PFSK-1 (cell line): ENCODE measurements around the gene FOXRED2.

Experiments
- FOXP2 ChIP-seq: optimal IDR thresholded peaks from 2 replicates; pipeline ENCODE3; 2011; ENCODE audit warnings: borderline replicate concordance, control low read depth, inconsistent platforms; ENCODE audit not compliant: insufficient read depth; ENCODE audit errors: extremely low read length, extremely low read depth
- POLR2AphosphoS5 ChIP-seq: IDR thresholded peaks from 2 replicates; pipeline ENCODE4 v1.6.1; 2012; ENCODE audit warnings: low read depth, mild to moderate bottlenecking, control low read depth, low read length, moderate library complexity
- REST ChIP-seq, 2 experiments: IDR thresholded peaks; 2 replicates each; pipeline versions ENCODE4 v1.6.1 to v1.8.0; 2011 to 2012; ENCODE audit warnings: low read depth in 2 of 2, low read length in 2 of 2, control low read depth in 1 of 2, inconsistent platforms in 1 of 2, mild to moderate bottlenecking in 1 of 2, moderate library complexity in 1 of 2; ENCODE audit not compliant: insufficient read depth in 1 of 2
- SIN3A ChIP-seq: IDR thresholded peaks from 2 replicates; pipeline ENCODE4 v1.6.1; 2012; ENCODE audit warnings: mild to moderate bottlenecking, low read length, moderate library complexity, borderline replicate concordance; ENCODE audit not compliant: insufficient read depth
- TAF1 ChIP-seq: IDR thresholded peaks from 2 replicates; pipeline ENCODE4 v1.6.1; 2012; ENCODE audit warnings: low read length, control low read depth, borderline replicate concordance; ENCODE audit not compliant: insufficient read depth

GRCh38 chr22:36486619-36487384, 20.0 kb downstream of the FOXRED2 start:
- TF ChIP-seq REST (IDR thresholded peaks at IDR 0.05; ENCODE audit: insufficient read depth in 1 of 2, low read depth in 2 of 2, low read length in 2 of 2) (no peak), POLR2AphosphoS5 (no peak), SIN3A (no peak), TAF1 (no peak), FOXP2 (no peak)
